SU-DHL-6 (cell line): ENCODE results near the gene TMEM207.

Source experiments
- H2AFZ ChIP-seq: fragments of 200-600 bp; sonication (generic); 2 replicates; pipeline ENCODE4 v1.6.1; 2014; ENCODE audit warnings: low read depth, mild to moderate bottlenecking, moderate library complexity, mixed read lengths, antibody characterized with exemption, low read length; ENCODE audit not compliant: severe bottlenecking
- H3F3A ChIP-seq: fragments of 200-600 bp; shearing (Covaris generic); 2 replicates; pipeline ENCODE4 v1.6.0; 2016; ENCODE audit warnings: antibody characterized with exemption, mild to moderate bottlenecking; ENCODE audit not compliant: insufficient read depth
- H3K27ac ChIP-seq: fragments of 200-600 bp; sonication (generic); 2 replicates; pipeline ENCODE4 v1.5.1; 2016; ENCODE audit warnings: low read depth, mild to moderate bottlenecking, low read length, moderate library complexity, mixed read lengths
- H3K27me3 ChIP-seq: fragments of 200-600 bp; sonication (generic), shearing (Covaris generic); 2 replicates; pipeline ENCODE4 v1.6.0; 2014; ENCODE audit warnings: mild to moderate bottlenecking, low read length
- H3K36me3 ChIP-seq: fragments of 200-600 bp; sonication (generic); 2 replicates; pipeline ENCODE4 v1.6.1; 2014; ENCODE audit warnings: mild to moderate bottlenecking, low read length, mixed read lengths
- H3K4me2 ChIP-seq: fragments of 300-600, 200-600 bp; shearing (Covaris generic), sonication (generic); 2 replicates; pipeline ENCODE4 v1.6.0; 2014; ENCODE audit warnings: low read length, low read depth, mild to moderate bottlenecking; ENCODE audit not compliant: poor library complexity, severe bottlenecking
- H3K4me3 ChIP-seq: fragments of 200-600 bp; sonication (generic); 2 replicates; pipeline ENCODE4 v1.5.1; 2014; ENCODE audit warnings: antibody characterized with exemption, low read length, mild to moderate bottlenecking, mixed read lengths; ENCODE audit not compliant: insufficient read depth, poor library complexity, severe bottlenecking
- H3K79me2 ChIP-seq: fragments of 200-600 bp; sonication (generic); 2 replicates; pipeline ENCODE4 v1.6.1; 2014; ENCODE audit warnings: mild to moderate bottlenecking, low read length, moderate library complexity; ENCODE audit not compliant: insufficient read depth
- H3K9ac ChIP-seq: fragments of 200-600 bp; sonication (generic); 2 replicates; pipeline ENCODE4 v1.7.0; 2014; ENCODE audit warnings: mild to moderate bottlenecking, low read length
- H3K9me2 ChIP-seq: fragments of 200-600 bp; sonication (generic); replicated peaks from 2 replicates; pipeline ENCODE4 v1.6.1; 2014; ENCODE audit warnings: low read length; ENCODE audit not compliant: insufficient read depth
- H3K9me3 ChIP-seq: fragments of 200-600 bp; sonication (generic); 2 replicates; pipeline ENCODE4 v1.6.1; 2014; ENCODE audit warnings: low read length, mixed read lengths; ENCODE audit not compliant: insufficient read depth
- H4K20me1 ChIP-seq: fragments of 200-600 bp; sonication (generic); 2 replicates; pipeline ENCODE4 v1.6.1; 2014; ENCODE audit warnings: low read depth, mild to moderate bottlenecking, antibody characterized with exemption, low read length, moderate library complexity, mixed read lengths
- CTCF ChIP-seq: fragments of 200-600 bp; sonication (generic); IDR thresholded peaks from one replicate; pipeline ENCODE4 v1.5.1; 2017; ENCODE audit warnings: antibody characterized with exemption, mild to moderate bottlenecking, low read length, moderate library complexity; ENCODE audit not compliant: insufficient read depth, poor library complexity, severe bottlenecking
- EZH2phosphoT487 ChIP-seq: fragments of 200-600 bp; sonication (generic), shearing (Covaris generic); conservative IDR thresholded peaks from 2 replicates; pipeline ENCODE4 v1.6.1; 2018; ENCODE audit warnings: mild to moderate bottlenecking, antibody characterized with exemption, low read length, moderate library complexity, mixed read lengths

Gene TMEM207

GRCh38 chr3:190426806-190427507 lies 22.7 kb downstream of the TMEM207 start:
- Histone ChIP-seq H2AFZ (no peak overlapping the region), H3K9me3 (no peaks in the 10 kb centered on the region), H3K27me3 (no peaks in the 10 kb centered on the region), H3K9ac (no peak overlapping the region), H3F3A (no peaks in the 10 kb centered on the region), H3K27ac (no peak overlapping the region), H3K79me2 (no peaks in the 10 kb centered on the region), H3K4me3 (no peak overlapping the region), H3K36me3 (no peaks in the 10 kb centered on the region), H3K9me2 (no peaks in the 10 kb centered on the region), H4K20me1 (no peaks in the 10 kb centered on the region), H3K4me2 (no peak overlapping the region)
- no peak for TF ChIP-seq CTCF
- TF ChIP-seq EZH2phosphoT487 = no peak

- TF ChIP-seq EZH2phosphoT487 = no peak
- no peak overlapping the region for H3K4me3 ChIP-seq
- no peaks in the 10 kb centered on the region for H3K9me2 ChIP-seq
- H4K20me1 ChIP-seq = no peaks in the 10 kb centered on the region
- H3K27me3 ChIP-seq = no peaks in the 10 kb centered on the region
- H3K9ac ChIP-seq = no peak overlapping the region
- no peaks in the 10 kb centered on the region for H3K9me3 ChIP-seq
- H3K36me3 ChIP-seq = no peaks in the 10 kb centered on the region
- H3K4me2 ChIP-seq = no peak overlapping the region
- no peaks in the 10 kb centered on the region for H3K79me2 ChIP-seq
- no peak overlapping the region for H2AFZ ChIP-seq
- H3F3A ChIP-seq = no peaks in the 10 kb centered on the region
- no peak overlapping the region for H3K27ac ChIP-seq
Observed at GRCh38 chr3:190425833-190426232, 23.9 kb downstream of the TMEM207 start.

GRCh38 chr3:190424478-190425439 lies 24.9 kb downstream of the TMEM207 start:
- Histone ChIP-seq H3K9me2 (no peaks in the 10 kb centered on the region), H3F3A (no peaks in the 10 kb centered on the region), H4K20me1 (no peaks in the 10 kb centered on the region), H3K36me3 (no peaks in the 10 kb centered on the region), H3K79me2 (no peaks in the 10 kb centered on the region), H2AFZ (no peak overlapping the region), H3K27ac (no peak overlapping the region), H3K9ac (no peak overlapping the region), H3K9me3 (no peaks in the 10 kb centered on the region), H3K27me3 (no peaks in the 10 kb centered on the region), H3K4me2 (no peak overlapping the region), H3K4me3 (no peak overlapping the region)
- TF ChIP-seq CTCF = peak; percentile 51
- no peak for TF ChIP-seq EZH2phosphoT487

GRCh38 chr3:190424108-190424477 lies 25.6 kb downstream of the TMEM207 start:
- Histone ChIP-seq H3K27me3 (no peaks in the 10 kb centered on the region), H3K4me2 (no peak overlapping the region), H3K36me3 (no peaks in the 10 kb centered on the region), H2AFZ (no peak overlapping the region), H3F3A (no peaks in the 10 kb centered on the region), H4K20me1 (no peaks in the 10 kb centered on the region), H3K9me3 (no peaks in the 10 kb centered on the region), H3K9me2 (no peaks in the 10 kb centered on the region), H3K9ac (no peak overlapping the region), H3K79me2 (no peaks in the 10 kb centered on the region), H3K27ac (no peak overlapping the region), H3K4me3 (no peak overlapping the region)
- TF ChIP-seq CTCF (no peak), EZH2phosphoT487 (no peak)
